OCI-M1 (cell line): ENCODE results near the gene KAZN.

Experiments
- DNase-seq: peaks from one replicate; lab custom pipeline; 2025; lab: John Stamatoyannopoulos, UW

Gene KAZN

DNA sequence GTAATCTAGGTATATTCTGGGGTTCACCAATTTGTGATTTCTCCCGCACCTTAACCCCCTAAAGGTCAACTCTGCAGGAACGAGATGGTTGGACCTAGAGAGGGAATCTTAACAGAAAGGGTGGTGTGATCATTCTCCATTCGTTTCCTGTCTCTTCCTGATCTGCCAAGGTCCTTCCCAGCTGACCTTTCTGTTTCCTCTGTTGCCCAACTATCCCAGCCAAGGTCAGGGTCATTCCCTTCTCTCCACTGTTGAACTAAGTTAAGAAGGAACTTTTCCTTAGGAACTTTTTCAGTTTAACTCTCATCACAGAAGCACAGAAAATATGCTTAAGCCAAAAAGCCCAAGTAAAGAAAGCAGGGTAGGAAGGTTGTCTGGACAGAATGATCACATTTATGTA is 49.3 kb downstream of the KAZN start:
- no peak for DNase-seq

DNA sequence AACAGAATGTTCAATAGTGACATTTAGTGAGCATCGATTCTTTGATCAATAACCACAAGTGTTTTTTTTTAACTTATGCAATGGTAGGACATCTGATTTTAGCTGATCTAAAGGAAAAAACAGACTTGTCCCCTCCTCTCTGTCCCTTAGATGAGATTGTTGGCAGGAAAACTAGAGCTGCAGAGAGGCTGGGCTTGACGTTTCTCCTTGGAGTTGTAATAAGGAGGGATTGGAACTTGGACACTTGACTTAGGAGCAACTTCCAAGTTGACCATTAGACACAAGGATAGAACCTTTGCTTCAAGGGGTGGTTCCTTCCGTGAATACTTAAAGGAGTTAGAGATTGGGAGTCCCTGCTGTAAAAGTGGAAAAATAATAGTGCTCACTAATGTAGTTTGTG is 49.9 kb downstream of the KAZN start:
- no peak for DNase-seq

DNA sequence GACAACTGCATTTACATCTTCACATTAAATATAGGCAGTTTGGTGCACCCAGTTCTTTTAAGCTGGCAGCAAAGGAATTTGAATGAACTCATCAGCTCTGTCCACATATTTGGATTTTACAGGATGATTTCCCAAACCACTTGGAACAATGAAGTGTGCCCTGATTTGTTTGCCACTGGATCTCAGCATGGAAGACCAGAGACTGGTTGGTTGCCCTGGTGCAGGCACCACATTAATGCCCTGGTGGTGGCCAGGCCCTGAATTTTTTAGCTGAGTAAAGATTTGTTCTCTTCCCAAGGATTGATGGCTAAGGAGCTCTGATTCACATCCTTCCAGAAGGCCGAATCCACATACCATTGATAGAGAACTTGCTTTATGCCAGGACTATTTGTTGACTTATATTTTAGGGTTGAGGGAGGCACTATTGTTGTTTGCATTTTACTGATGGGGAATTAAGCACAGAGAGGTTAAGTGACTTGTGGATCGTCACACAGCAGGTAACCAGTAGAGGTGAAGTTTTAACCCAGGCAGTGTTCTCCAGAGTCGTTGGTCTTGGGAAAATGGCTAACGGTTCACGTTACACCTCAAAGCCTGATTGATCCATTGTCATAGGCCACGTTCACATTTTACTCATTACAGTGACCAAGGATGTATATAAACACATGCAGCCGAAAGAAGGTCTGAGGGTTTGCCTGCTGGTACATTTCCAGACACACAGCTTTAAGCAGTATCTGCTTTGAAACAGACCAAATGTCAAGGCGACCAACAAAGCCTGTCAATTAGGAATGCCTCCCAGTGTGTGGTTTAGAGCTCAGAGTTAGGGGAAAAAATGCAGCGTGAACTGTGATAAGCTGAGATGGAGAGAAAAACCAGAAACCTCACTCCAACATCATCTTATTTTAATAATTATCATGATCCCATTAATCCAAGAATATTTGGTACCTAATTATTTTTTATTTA is 50.7 kb downstream of the KAZN start:
- no peak for DNase-seq

DNA sequence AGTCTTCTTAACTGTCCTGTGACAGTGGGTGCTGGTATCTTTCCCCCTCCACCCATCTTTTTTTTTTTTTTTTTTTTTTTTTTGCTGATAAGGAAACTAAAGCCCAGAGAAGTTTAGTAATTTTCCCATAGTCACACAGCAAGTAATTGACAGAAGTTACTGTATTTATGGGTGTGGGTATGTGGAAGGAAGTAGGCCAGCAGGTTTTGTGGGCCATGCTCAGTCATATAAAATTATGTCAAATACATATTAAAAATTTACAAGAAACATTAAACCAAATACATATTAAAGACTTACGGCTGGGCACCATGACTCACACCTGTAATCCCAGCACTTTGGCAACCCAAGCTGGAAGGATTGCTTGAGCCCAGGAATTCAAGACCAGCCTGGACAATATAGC is 51.5 kb downstream of the KAZN start:
- no peak for DNase-seq

DNA sequence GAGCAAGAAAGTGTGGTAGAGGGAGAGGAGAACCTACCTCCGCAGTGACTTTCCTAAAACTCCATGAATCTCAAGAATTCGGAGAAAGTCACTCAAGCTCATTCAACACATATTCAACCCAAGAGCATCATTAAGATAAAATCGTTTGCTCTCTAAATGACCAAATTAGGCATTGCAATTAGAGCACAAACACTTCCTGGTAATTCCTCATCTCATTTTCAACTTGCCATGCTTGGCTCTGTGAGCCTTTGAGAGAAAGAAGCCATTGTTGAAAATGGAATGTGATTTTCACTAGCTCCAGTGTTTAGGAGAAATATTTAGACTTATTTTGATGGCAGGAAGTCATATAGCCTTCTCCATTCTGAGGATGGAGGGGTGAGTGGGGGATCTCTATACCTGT is 52.5 kb downstream of the KAZN start:
- DNase-seq: no peak

DNA sequence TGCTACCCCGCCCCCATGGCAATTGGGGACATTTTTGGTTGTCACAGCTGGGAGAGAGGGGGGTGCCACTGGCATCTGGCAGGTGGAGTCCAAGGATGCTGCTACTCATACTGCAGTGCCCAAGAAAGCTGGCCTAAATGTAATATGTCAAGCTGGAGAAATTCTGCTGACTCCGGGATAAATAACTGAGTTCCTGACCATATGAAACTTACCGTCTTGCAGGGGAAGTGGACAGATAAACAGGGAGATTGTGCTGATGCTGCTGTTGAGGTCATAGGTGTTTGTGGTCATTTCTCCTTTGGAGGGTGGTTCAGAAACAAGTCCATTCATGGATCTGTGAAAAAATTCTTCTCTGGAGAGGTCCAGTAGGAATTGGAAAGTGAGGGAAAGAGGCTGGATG is 54.4 kb downstream of the KAZN start:
- no peak for DNase-seq

DNA sequence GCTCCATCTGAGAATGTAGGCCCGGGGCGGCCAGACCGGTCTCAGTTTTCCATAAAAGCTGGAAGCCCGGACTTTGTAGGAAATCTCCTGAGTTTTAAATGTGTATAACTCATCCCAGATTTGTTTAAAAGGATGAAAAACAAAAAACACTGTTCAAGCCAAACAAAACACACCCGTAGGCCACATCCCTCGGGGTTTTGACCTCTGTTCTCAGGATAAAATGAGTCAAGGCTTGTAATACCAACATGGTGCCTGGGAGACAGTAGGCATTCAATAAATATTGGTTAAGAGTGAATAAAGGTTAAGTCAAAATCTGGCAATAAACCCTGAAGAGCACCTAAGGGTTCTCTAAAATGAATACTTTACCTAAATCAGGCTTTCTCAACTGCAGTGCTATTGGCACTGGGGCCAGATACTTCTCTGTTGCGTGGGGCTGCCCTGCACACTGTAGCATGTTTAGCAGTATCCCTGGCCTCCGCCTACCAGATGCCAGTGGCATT is 55.0 kb downstream of the KAZN start:
- DNase-seq: no peak

DNA sequence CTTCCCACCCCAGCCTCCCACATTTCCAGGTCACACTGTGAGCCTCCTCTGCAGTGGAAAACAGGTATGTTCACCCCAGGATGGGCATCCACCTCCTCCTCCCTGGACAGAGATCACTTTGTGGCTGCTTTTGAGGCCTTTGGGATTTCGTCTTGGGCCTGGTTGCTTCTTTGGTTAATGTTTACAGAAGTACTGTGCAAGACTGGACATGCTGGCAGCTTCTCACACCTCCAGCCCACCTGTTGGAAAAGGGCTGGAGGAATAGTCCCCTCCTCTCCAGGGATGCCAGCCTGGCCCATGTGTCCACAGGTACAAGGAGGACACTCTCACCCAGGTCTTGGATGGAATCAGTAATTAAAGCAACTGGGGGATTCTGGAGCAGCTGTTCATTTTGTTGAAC is 56.1 kb downstream of the KAZN start:
- no peak for DNase-seq

DNA sequence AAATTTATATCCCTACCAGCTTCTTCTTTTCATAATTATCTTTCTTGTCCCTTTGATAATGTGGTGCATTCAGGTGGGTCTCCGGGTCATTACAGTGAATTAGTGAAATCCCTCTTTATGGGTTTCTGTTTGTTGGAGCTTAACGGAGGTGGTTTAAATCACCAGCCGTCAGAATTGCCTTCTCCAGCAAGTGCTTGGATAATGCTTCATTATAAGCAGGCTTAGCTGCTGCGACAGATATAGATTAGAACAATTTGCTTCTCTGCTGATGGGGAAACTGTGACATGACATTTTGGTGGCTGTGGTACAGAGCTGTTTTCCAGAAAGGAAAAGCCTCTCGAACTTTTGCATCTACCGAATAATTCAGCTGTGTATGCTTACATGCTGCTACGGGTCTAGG is 56.9 kb downstream of the KAZN start:
- no peak for DNase-seq

DNA sequence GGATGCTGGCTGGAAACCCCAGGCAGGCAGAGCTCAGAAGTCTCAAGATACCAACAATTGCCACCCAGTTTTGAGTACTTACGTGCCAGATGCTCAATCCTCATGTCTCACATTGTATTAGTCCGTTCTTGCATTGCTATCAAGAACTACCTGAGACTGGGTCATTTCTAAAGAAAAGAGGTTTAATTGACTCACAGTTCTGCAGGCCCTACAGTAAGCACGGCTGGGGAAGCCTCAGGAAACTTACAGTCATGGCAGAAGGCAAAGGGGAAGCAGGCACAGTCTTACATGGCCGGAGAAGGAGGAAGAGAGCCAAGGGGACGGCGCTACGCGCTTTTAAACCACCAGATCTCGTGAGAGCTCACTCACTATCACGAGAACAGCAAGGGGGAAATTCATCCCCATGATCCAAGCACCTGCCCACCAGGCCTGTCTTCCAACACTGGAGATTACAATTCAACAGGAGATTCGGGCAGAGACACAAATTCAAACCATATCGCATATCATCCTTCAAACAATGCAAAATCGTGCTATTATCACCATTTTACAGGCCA is 58.0 kb downstream of the KAZN start:
- DNase-seq: no peak

DNA sequence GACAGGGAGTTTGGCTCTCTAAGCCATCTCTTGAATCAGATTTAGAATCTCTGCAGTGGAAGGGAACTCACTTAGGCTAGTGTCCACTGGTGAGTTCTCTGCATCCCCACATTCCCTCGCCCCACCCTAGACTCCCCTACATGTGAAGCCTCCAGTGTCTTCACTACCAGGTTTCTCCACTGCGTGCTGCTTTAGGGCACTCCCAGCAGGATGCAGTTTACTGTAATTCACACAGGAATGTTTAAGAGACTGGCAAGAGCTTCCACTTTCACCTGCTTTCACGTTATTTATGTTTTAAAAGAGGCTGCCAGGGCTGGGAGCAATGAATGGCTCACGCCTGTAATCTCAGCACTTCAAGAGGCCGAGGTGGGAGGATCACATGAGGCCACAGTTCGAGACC is 60.2 kb downstream of the KAZN start:
- no peak for DNase-seq

DNA sequence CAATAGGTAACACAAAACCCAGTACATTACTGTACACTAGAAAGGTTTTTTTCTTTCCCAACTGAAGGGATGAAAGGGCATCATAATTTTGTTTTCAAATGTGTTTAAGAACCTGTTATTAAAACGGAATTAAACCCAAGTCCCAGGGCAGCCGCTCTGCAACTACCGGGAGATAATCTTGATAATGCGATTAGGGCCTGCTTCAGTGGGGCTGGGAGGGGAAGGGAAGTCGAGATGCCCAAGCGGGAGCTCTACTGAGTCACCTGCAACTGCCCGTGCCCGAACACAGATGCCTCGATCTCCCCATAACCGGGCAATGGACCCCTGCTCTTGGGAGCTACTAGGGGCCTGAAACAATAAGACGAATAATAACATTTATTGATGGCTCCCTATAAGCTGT is 61.4 kb downstream of the KAZN start:
- DNase-seq: no peak

DNA sequence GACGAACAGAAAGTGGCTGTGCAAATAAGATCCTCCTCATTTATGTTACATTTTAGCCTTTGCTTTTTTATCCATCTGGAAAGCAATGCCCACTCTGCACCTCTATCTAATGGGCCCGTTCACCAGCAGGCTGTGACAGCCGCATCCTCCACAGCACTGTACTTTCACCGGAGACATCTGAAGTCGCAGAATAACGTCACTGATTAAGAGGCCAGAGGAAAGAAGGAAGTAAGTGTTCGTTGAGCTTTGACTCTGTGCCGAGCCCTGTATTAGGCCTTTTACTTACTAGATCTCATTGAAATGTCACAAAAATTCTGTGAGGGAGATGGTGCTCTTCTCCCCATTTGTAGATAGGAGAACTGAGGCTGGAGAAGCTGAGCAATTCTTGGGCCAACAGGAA is 62.3 kb downstream of the KAZN start:
- peak; percentile 29 for DNase-seq

DNA sequence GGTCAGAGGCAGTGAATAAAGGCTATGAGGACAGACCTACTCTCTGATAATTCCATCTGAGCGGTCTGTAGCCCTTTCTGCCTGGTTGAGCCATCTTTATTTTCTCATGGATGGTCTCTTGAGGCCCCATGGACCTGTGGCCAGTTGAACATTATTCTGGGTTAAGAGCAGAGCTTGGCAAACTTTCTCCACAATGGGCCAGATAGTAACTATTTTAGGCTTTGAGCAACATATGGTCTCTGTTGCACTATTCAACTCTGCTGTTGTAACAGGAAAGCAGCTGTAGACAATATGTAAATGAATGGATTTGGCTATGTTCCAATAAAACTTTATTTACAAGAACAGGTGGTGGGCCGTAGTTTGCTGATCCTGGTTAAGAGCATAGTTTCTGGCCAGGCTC is 62.7 kb downstream of the KAZN start:
- no peak for DNase-seq

DNA sequence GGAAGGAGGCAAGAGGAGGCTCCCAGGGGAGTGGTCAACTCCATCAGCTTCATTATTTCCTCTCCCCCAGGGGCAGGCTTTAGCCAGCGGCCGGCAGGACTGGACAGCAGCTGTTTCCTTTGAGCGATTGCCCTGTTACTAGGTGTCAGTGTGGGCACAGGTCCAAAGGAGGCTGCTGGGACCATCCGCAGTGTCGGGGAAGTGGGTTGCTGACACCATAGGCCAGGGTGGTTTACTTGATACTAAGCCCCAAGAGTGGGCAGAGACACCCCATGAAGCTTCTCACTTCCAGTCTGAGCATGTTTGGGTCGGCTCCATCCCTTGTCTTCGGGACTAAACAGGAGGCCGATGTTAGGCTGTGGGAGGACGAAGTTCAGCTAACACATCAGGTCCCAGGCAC is 63.6 kb downstream of the KAZN start:
- DNase-seq: no peak

DNA sequence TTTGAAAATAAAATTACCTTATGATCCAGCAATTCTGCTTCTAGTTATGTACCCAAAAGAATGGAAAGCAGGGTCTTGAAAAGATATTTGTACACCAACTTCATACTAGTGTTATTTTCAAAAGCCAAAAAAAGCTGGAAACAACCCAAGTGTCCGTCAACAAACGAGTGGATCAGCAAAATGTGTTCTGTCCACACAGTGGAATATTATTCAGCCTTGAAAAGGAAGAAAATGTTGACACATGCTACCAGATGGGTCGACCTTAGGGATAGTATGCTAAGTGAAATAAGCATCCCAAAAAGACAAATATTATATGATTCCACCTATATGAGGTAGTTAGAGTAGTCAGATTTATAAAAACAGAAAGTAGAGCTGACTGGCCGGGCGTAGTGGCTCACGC is 65.3 kb downstream of the KAZN start:
- no peak for DNase-seq

DNA sequence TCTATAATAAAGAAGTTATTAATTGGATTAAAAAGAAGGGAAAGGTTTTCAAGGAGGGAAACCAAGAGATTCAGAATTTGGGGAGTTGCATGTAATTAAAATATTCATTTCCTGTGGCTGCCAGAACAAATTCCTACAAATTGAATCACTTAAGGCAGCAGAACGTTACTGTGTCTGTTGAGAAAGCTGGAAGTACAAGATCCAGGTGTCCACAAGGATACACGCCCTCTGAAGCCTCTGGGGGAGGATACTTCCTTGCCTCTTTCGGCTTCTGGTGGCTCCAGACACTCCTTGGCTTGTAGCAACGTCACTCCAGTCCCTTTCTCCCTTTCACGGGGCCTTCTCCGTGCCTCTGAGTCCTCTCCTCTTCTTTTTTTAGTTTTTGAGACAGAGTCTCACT is 67.9 kb downstream of the KAZN start:
- DNase-seq: no peak

DNA sequence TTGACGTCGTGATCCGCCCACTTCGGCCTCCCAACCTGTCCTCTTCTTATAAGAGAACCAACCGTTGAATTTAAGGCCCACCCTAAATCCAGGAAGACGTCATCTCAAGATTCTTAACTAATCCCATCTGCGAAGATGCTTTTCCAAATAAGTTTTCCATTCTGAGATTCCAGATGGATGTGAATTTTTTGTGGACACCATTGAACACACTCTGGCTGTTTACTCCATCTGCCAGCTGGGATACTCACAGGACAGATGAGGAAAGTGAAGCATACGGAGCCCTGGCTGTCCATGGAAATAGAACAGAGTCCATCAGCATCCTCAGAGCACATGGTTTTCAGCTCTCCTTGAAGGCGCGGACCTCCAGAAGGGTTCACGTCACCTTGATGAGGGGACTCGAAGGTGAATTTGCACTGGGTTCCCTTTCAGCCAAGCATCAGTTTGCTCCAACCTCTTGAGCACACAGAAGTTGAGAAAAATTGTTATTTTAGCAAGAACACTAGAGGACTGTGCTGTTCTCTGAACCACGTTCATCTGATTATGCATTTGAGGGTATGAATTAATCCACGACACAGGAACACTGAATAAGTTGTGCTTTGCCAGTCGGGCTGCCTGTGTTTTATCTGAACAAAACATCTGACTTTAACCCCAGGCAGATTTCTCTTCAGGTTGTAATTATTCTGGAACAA is 68.6 kb downstream of the KAZN start:
- DNase-seq: no peak

DNA sequence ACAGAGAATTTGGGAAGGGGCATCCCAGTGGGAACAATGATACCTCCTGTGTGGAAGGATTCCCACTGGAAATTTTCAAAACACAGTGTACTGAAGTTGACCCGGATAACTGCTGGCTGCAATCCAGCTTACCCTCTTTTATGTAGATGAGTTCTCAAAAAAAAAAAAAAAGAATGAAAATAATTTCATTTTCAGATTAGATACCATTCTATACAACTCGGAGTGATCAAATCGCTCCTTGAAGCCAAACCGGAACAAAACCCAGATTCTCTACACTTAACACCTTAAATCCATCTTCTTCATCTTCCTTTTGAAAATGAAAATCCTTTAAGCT is 69.1 kb downstream of the KAZN start:
- no peak for DNase-seq

DNA sequence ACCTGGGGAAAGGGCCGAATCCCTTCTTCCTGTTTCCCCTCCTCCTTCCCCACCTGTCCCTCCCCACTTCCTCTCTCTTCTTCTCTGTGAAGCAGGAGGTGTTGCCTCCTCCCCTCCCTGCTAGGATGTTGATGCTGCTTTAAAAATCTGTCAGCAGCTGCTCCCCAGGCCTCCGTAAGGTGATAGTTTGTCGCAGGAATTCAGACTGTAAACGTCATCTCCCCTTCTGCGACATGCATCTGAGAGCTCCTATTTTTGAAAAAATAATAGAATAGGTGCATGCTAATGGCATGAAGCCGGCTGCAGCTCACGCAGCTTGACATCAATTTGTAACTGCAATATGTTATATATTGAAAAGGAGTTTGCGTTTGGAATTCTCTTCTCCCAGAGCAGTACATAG is 70.1 kb downstream of the KAZN start:
- no peak for DNase-seq

DNA sequence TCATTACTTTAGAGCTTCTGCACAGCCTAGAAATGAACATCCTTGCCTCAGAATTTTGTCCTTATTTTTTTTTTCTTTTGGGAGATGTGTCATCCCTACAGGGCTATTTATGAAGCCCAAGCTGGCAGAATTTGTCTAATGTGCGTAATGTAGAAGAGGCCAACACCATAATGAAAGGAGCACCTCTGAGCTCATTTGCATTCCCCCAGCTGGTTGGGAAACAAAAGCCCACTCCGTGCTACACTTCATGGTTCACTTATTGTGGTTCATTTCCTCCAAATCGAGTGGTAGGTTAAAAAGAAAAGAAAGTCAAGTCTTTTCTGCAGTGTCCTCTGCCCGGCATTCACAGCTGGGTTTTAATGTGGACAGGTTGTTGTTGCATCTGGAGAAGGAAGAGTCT is 73.5 kb downstream of the KAZN start:
- DNase-seq: no peak

DNA sequence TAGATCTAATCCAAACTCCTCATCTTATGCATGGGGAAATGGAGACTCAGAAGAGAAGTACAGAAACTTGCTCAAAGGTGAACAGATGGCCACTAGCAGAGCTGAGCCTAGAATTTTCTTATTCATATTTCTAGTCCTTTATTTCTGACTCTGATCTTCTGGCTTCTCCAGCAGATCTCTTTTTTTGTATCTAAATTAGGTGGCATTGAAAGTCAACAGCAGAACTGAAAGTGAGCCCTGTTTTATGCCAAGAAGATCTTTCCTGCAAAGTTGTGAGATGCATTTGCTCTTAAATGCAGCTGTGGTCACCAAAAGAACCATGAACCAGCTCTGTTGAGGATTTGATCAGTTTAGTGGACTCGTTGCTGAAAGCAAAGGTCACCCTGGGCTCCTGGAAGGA is 75.5 kb downstream of the KAZN start:
- no peak for DNase-seq

DNA sequence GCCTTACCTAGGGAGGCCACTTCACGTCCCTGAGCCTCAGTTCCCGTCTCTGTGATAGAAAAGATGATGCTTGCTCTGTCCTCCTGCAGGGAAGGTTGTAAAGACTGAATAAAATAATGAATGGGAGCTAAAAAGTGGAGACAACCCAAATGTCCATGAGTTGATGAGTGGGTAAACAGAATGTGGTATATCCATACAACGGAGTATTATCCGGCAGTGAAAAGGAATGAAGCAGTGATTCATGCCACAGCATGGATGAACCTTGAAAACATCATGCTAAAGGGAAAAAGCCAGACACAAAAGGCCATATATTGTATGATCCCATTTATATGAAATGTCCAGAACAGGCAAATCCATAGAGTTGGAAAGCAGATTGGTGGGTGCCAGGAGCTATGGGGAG is 77.9 kb downstream of the KAZN start:
- no peak for DNase-seq
